Naive thymus-derived CD4-positive, alpha-beta T cell (primary cell): Measurements from ENCODE around the gene RNF166. TPM values are rescaled to one million over a fixed set of nuclear protein-coding genes. Genes with fewer than 3 reads are reported as not detected.
A peak's percentile ranks its signal among the peaks of the same experiment; 100 is the strongest.

Experiments
- ATAC-seq: fragments of 150-1000 bp; cut with Tn5 transposase; 2 replicates; pipeline ENCODE4 v1.10.0; 2021; ENCODE audit warnings: mild to moderate bottlenecking, moderate library complexity
- CTCF ChIA-PET: fragments of 350-600 bp; sonication (Branson Sonifier 250); formaldehyde crosslinking; loops from one replicate; lab custom pipeline; 2021; ENCODE audit warnings: antibody characterized with exemption; lab: Charles Lee
- POLR2A ChIA-PET: fragments of 350-600 bp; sonication (Branson Sonifier 250); formaldehyde crosslinking; loops from one replicate; lab custom pipeline; 2021; ENCODE audit warnings: antibody characterized with exemption, inconsistent platforms; lab: Charles Lee
- DNase-seq, 9 donors: peaks; one replicate each; pipeline versions ENCODE4 v3.0.0 to v3.0.0-alpha.2; 2020 to 2022; ENCODE audit warnings: mixed read lengths in 1 of 9
- H3K27ac ChIP-seq: one replicate; pipeline ENCODE4 v1.7.0; 2013; ENCODE audit warnings: mild to moderate bottlenecking, low read depth, low read length, moderate library complexity
- H3K27me3 ChIP-seq, 2 donors: one replicate each; pipeline ENCODE4 v1.7.0; 2013; ENCODE audit warnings: low read length in 2 of 2, mild to moderate bottlenecking in 2 of 2, moderate library complexity in 2 of 2; ENCODE audit not compliant: control insufficient read depth in 2 of 2, insufficient read depth in 2 of 2
- H3K36me3 ChIP-seq, 3 experiments: 1 replicate in 2 of 3; 2 replicates in 1 of 3; pipeline ENCODE4 v1.7.0; 2013; ENCODE audit warnings: low read length in 3 of 3, mild to moderate bottlenecking in 3 of 3, moderate library complexity in 1 of 3; ENCODE audit not compliant: insufficient read depth in 3 of 3, control insufficient read depth in 2 of 3
- H3K4me1 ChIP-seq, 2 donors: one replicate each; pipeline ENCODE4 v1.7.0; 2013; ENCODE audit warnings: low read length in 2 of 2, mild to moderate bottlenecking in 2 of 2, moderate library complexity in 1 of 2; ENCODE audit not compliant: control insufficient read depth in 2 of 2, insufficient read depth in 2 of 2
- H3K4me3 ChIP-seq: 2 replicates; pipeline ENCODE4 v1.7.0; 2013; ENCODE audit warnings: mild to moderate bottlenecking, low read length
- H3K9me3 ChIP-seq, 3 experiments: 1 replicate in 2 of 3; 2 replicates in 1 of 3; pipeline ENCODE4 v1.7.0; 2013; ENCODE audit warnings: low read length in 3 of 3; ENCODE audit not compliant: control insufficient read depth in 2 of 3
- H3K27ac Mint-ChIP-seq, 9 donors: one replicate each; pipeline ENCODE4 v1.8.0; 2020 to 2022; ENCODE audit warnings: mixed read lengths in 9 of 9, mild to moderate bottlenecking in 8 of 9, moderate library complexity in 5 of 9, inconsistent platforms in 2 of 9
- H3K27me3 Mint-ChIP-seq, 5 donors: one replicate each; pipeline ENCODE4 v1.8.0; 2021 to 2022; ENCODE audit warnings: mixed read lengths in 5 of 5, mild to moderate bottlenecking in 1 of 5
- H3K36me3 Mint-ChIP-seq, 5 donors: one replicate each; pipeline ENCODE4 v1.8.0; 2020 to 2022; ENCODE audit warnings: mixed read lengths in 5 of 5, mild to moderate bottlenecking in 3 of 5, inconsistent platforms in 1 of 5
- H3K4me1 Mint-ChIP-seq, 7 donors: one replicate each; pipeline ENCODE4 v1.8.0; 2020 to 2022; ENCODE audit warnings: mixed read lengths in 7 of 7, mild to moderate bottlenecking in 3 of 7, inconsistent platforms in 1 of 7
- H3K4me3 Mint-ChIP-seq, 10 donors: one replicate each; pipeline ENCODE4 v1.8.0; 2020 to 2022; ENCODE audit warnings: mild to moderate bottlenecking in 10 of 10, mixed read lengths in 10 of 10, moderate library complexity in 6 of 10, inconsistent platforms in 2 of 10
- H3K9me3 Mint-ChIP-seq, 11 donors: one replicate each; pipeline ENCODE4 v1.8.0; 2020 to 2022; ENCODE audit warnings: mixed read lengths in 11 of 11, mild to moderate bottlenecking in 4 of 11, inconsistent platforms in 1 of 11, moderate library complexity in 1 of 11
- intact Hi-C, 2 donors: fragments of 100-400 bp; cut with micrococcal nuclease; formaldehyde crosslinking; loops; one replicate each; pipeline ENCODE4 v1.15.1; 2023
- polyA plus RNA-seq, 2 donors: library from polyadenylated mRNA; unstranded; fragments of 300-500 nt; fragmentation: Illumina TruSeq; gene quantifications; one replicate each; pipeline ENCODE4 v1.2.3, GENCODE V29; 2021
- total RNA-seq, 6 experiments: library from RNA in 5 of 6; stranded (reverse) in 5 of 6; gene quantifications; 1 replicate in 5 of 6; 2 replicates in 1 of 6; pipeline ENCODE4 v1.2.3 and lab custom pipeline; 2021 to 2026

The RNF166 gene
- total and polyA plus RNA-seq, 7 experiments from 2014 or later: 67.7 to 324 (median 100) TPM

DNA sequence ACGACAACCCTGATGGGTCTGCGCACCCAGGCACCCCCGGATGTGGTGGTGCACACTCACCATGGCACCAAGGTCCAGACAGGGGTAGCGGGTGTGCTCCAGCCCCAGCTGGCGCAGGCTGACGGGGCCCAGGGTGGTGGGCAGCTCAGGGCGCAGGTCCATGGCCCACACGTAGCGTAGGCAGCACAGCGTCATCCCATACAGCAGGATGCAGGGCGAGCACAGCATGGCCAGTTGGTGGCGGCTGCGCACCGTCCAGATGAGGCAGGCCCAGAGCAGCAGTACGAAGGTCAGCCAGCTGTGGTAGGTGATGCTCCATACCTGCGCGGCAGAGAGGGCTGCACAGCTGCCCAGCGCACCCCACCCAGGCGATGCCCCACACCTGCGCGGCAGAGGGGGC lies 29.9 kb upstream of the RNF166 start:
- H3K4me3 Mint-ChIP-seq: no peak overlapping the region
- H3K27me3 Mint-ChIP-seq: no peaks in the 10 kb centered on the region
- H3K36me3 Mint-ChIP-seq: peaks cover 0 to 8% (median 0%) of the 10 kb centered on the region in 5 donors
- no peaks in the 10 kb centered on the region for H3K9me3 ChIP-seq
- no peak overlapping the region for H3K27ac ChIP-seq
- ATAC-seq (no peak), DNase-seq (no peak)
- H3K4me1 ChIP-seq: peaks cover 3 to 5% of the 10 kb centered on the region in 2 donors
- peaks cover 0 to 54% (median 0%) of the 10 kb centered on the region in 3 experiments for H3K36me3 ChIP-seq
- ChIA-PET CTCF (interaction anchor here (0.8 to 1.9 kb wide), 3 partner anchors 32 to 140 kb away, joined by 3 to 8 read pairs (median 3); no protein-coding TSS in a partner anchor), POLR2A (interaction anchor here (1.3 to 2.3 kb wide), 3 partner anchors 45 to 121 kb away, joined by 4 to 25 read pairs (median 15); partner anchors contain the start of genes APRT, GALNS and TRAPPC2L)
- H3K27me3 ChIP-seq: no peaks in the 10 kb centered on the region
- intact Hi-C loops: loop anchor here (2.0 to 5.0 kb wide), 4 partner anchors 34 to 481 kb away; partner anchors contain the start of gene ZNF778 (in 1 of the 2)
- no peaks in the 10 kb centered on the region for H3K9me3 Mint-ChIP-seq
- H3K4me3 ChIP-seq: no peak overlapping the region
- H3K4me1 Mint-ChIP-seq: peaks cover 0 to 8% (median 0%) of the 10 kb centered on the region in 7 donors
- no peak overlapping the region for H3K27ac Mint-ChIP-seq

DNA sequence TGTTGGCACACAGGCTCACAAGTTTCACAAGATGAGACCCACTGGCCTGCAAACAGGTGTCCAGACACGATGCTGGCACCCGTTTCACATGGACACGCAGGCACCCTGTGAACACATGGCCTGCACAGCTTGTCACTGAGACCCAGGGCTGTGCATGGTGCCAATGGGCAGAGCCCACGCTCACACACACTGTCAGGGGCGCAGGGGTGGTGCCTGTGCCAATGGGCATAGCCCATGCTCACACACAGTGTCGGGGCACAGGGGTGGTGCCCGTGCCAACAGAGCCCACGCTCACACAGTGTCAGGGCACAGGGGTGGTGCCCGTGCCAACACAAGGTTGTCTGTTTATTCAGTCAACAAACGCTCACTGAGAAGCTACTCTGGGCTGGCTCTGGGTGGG lies 29.4 kb upstream of the RNF166 start:
- ChIA-PET CTCF (interaction anchor here (0.6 to 0.8 kb wide), 3 partner anchors 25 to 140 kb away, joined by 3 read pairs; no protein-coding TSS in a partner anchor), POLR2A (no interaction called here)
- H3K27me3 Mint-ChIP-seq: no peaks in the 10 kb centered on the region
- DNase-seq (no peak), ATAC-seq (no peak)
- no peaks in the 10 kb centered on the region for H3K9me3 Mint-ChIP-seq
- peaks cover 0 to 9% (median 0%) of the 10 kb centered on the region in 5 donors for H3K36me3 Mint-ChIP-seq
- H3K4me1 Mint-ChIP-seq: peaks cover 0 to 8% (median 0%) of the 10 kb centered on the region in 7 donors
- Histone ChIP-seq H3K27me3 (no peaks in the 10 kb centered on the region), H3K27ac (no peak overlapping the region), H3K4me1 (peaks cover 3 to 5% of the 10 kb centered on the region in 2 donors), H3K9me3 (no peaks in the 10 kb centered on the region), H3K4me3 (no peak overlapping the region), H3K36me3 (peaks cover 0 to 55% (median 0%) of the 10 kb centered on the region in 3 experiments)
- intact Hi-C loops: loop anchor here (2.0 to 5.0 kb wide), 4 partner anchors 33 to 481 kb away; partner anchors contain the start of gene ZNF778 (in 1 of the 2)
- H3K27ac Mint-ChIP-seq: no peak overlapping the region
- H3K4me3 Mint-ChIP-seq: no peak overlapping the region

DNA sequence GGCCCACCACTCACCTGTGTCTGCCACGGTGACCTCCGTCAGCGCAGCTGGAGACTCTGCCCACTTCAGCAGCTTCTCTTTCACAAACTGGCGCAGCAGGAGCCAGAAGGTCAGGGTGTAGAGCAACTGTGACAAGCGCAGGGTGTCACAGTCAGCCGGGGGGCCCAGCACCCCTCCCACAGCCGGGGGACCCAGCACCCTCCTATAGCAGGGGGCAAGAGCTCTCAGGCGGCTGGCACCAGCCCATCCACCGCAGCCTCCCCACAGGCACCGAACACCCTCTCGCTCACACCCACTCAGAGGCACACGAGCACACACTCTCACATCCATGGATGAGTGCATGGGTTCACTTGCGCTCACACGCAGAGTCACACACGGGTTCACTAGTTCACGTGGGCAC lies 28.9 kb upstream of the RNF166 start:
- H3K27ac Mint-ChIP-seq: no peak overlapping the region
- Histone ChIP-seq H3K36me3 (peaks cover 0 to 52% (median 0%) of the 10 kb centered on the region in 3 experiments), H3K4me3 (no peak overlapping the region), H3K27ac (no peak overlapping the region), H3K4me1 (peaks cover 3 to 5% of the 10 kb centered on the region in 2 donors), H3K9me3 (no peaks in the 10 kb centered on the region), H3K27me3 (no peaks in the 10 kb centered on the region)
- no peak for DNase-seq
- intact Hi-C loops: loop anchor here in 1 of 2 donors (5.0 kb wide), 1 partner anchor 33 kb away; no protein-coding TSS in a partner anchor
- CTCF ChIA-PET: interaction anchor here (0.6 to 0.8 kb wide), 2 partner anchors 25 to 141 kb away, joined by 3 read pairs; no protein-coding TSS in a partner anchor
- no peak for ATAC-seq
- H3K27me3 Mint-ChIP-seq: no peaks in the 10 kb centered on the region
- H3K9me3 Mint-ChIP-seq: no peaks in the 10 kb centered on the region
- H3K4me3 Mint-ChIP-seq: no peak overlapping the region
- H3K4me1 Mint-ChIP-seq: peaks cover 0 to 8% (median 0%) of the 10 kb centered on the region in 7 donors
- H3K36me3 Mint-ChIP-seq: peaks cover 0 to 9% (median 0%) of the 10 kb centered on the region in 5 donors
- POLR2A ChIA-PET: no interaction called here

DNA sequence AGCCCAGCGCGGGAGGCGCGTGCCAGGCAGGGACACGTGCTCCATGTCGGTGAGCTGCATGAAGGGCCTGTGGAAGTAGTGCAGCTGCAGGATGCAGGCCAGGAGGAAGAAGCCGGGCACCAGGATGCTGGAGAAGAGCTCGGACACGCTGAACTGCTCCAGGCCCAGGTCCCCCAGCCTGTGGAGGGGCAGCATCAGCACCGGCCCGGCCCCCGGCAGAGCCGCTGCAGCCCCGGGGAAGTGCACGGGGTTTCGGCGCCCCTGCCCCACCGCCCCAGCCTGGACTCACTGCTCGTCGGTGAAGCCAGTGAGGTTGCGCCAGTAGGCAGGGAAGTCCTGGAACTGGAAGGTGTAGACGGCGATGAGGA lies 28.1 kb upstream of the RNF166 start:
- intact Hi-C loops: no loop called here
- CTCF ChIA-PET: no interaction called here

DNA sequence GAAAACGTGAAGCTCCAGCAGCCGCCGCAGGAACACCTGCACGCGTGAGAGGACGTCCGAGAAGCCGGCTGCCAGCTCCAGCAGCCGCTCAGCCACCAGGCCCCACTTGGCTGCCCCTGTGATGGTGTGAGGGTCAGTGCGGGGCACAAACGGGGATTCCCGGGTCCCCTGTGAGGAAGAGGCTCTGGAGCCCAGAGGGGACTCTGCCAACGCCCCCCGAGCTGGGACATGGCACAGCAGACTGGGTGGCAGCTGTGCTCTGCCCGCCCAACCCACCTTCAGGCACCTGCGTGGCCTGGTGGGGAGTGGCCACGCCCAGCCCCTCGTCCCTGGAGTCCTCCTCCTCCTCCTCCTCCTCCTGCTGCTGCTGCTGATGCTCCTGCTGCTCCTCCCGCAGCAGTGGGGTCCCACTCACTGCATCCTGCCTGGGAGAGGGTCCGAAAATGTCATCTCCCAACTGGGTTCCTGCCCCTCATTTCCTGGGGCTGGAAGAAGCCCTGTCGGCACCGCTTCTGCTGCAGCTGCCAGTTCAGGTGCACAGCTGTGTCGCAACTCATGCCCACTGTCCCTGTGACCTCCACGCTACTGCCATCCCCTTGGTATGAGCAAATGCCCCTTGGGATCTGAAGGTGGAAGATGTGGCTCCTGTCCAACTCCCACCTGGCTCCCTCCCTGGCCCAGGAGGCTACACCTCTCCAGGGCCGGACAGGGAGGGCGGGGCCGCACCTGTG lies 27.6 kb upstream of the RNF166 start:
- Histone ChIP-seq H3K4me3 (no peak overlapping the region), H3K27ac (no peak overlapping the region), H3K27me3 (no peaks in the 10 kb centered on the region), H3K4me1 (peaks cover 3 to 5% of the 10 kb centered on the region in 2 donors), H3K36me3 (peaks cover 0 to 57% (median 0%) of the 10 kb centered on the region in 3 experiments), H3K9me3 (no peaks in the 10 kb centered on the region)
- POLR2A ChIA-PET: no interaction called here
- H3K27ac Mint-ChIP-seq: peak overlapping the region in 1 of 9 donors; percentile 48
- DNase-seq (no peak), ATAC-seq (no peak)
- H3K27me3 Mint-ChIP-seq: no peaks in the 10 kb centered on the region
- peaks cover 0 to 13% (median 0%) of the 10 kb centered on the region in 5 donors for H3K36me3 Mint-ChIP-seq
- H3K4me3 Mint-ChIP-seq: no peak overlapping the region
- intact Hi-C loops: no loop called here
- H3K4me1 Mint-ChIP-seq: peaks cover 0 to 8% (median 0%) of the 10 kb centered on the region in 7 donors
- H3K9me3 Mint-ChIP-seq: no peaks in the 10 kb centered on the region
- CTCF ChIA-PET: no interaction called here

More for the DNA sequence above, 28.1 kb upstream of the RNF166 start:
- Mint-ChIP-seq H3K9me3 (no peaks in the 10 kb centered on the region), H3K36me3 (peaks cover 0 to 13% (median 0%) of the 10 kb centered on the region in 5 donors), H3K27me3 (no peaks in the 10 kb centered on the region), H3K4me3 (no peak overlapping the region), H3K27ac (no peak overlapping the region), H3K4me1 (peaks cover 0 to 8% (median 0%) of the 10 kb centered on the region in 7 donors)
- POLR2A ChIA-PET: no interaction called here
- ATAC-seq (no peak), DNase-seq (no peak)
- Histone ChIP-seq H3K27me3 (no peaks in the 10 kb centered on the region), H3K27ac (no peak overlapping the region), H3K4me1 (peaks cover 3 to 5% of the 10 kb centered on the region in 2 donors), H3K36me3 (peaks cover 0 to 57% (median 0%) of the 10 kb centered on the region in 3 experiments), H3K4me3 (no peak overlapping the region), H3K9me3 (no peaks in the 10 kb centered on the region)

DNA sequence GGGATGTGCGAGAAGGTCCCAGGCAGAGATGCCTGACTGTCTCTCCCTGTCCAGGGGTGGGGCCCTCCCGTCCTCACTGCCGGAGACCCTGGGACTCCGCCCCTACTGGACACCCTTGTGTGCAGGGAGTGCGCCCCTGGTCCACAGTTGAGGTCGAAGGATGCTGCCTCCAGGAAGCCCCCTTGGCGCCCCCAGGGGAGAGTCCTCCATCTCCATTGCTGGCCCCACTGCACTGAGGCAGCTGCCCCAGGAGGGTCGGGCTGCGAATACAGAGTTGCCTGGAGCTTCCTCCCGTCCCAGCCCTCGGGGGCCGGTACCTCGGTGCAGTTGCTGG lies 26.7 kb upstream of the RNF166 start:
- peaks cover 0 to 57% (median 0%) of the 10 kb centered on the region in 3 experiments for H3K36me3 ChIP-seq
- no peaks in the 10 kb centered on the region for H3K9me3 Mint-ChIP-seq
- CTCF ChIA-PET: no interaction called here
- DNase-seq: no peak
- ATAC-seq: no peak
- no peak overlapping the region for H3K4me3 ChIP-seq
- H3K4me3 Mint-ChIP-seq: no peak overlapping the region
- peaks cover 0 to 8% (median 0%) of the 10 kb centered on the region in 7 donors for H3K4me1 Mint-ChIP-seq
- no peaks in the 10 kb centered on the region for H3K27me3 Mint-ChIP-seq
- H3K27ac Mint-ChIP-seq: no peak overlapping the region
- no peaks in the 10 kb centered on the region for H3K27me3 ChIP-seq
- peaks cover 0 to 12% (median 0%) of the 10 kb centered on the region in 5 donors for H3K36me3 Mint-ChIP-seq
- no peaks in the 10 kb centered on the region for H3K9me3 ChIP-seq
- no peak overlapping the region for H3K27ac ChIP-seq
- peaks cover 3 to 5% of the 10 kb centered on the region in 2 donors for H3K4me1 ChIP-seq
- intact Hi-C loops: no loop called here
- POLR2A ChIA-PET: no interaction called here
